Activated CD8-positive, alpha-beta memory T cell treated with anti-CD3 and anti-CD28 coated beads for 36 hours (primary cell): Measurements from ENCODE around the gene ITPR2. TPM values are rescaled to one million over a fixed set of nuclear protein-coding genes. Genes with fewer than 3 reads are reported as not detected.
"Not testable (repeated sequence)": the region's sequence is repeated elsewhere in the genome, so short reads cannot be mapped to it uniquely, and the experiment has no call there.

Experiments
- CTCF ChIA-PET: fragments of 350-600 bp; sonication (Branson Sonifier 250); formaldehyde crosslinking; loops from one replicate; lab custom pipeline; 2021; ENCODE audit warnings: antibody characterized with exemption; lab: Charles Lee
- POLR2A ChIA-PET: fragments of 350-600 bp; sonication (Branson Sonifier 250); formaldehyde crosslinking; loops from one replicate; lab custom pipeline; 2021; ENCODE audit warnings: antibody characterized with exemption; lab: Charles Lee
- total RNA-seq, 2 experiments: library from RNA; stranded (reverse); gene quantifications; one replicate each; pipeline ENCODE4 v1.2.3, GENCODE V29; 2021

The ITPR2 gene
- total RNA-seq, 2 experiments from 2014 or later = 27.0 to 28.6 TPM

DNA sequence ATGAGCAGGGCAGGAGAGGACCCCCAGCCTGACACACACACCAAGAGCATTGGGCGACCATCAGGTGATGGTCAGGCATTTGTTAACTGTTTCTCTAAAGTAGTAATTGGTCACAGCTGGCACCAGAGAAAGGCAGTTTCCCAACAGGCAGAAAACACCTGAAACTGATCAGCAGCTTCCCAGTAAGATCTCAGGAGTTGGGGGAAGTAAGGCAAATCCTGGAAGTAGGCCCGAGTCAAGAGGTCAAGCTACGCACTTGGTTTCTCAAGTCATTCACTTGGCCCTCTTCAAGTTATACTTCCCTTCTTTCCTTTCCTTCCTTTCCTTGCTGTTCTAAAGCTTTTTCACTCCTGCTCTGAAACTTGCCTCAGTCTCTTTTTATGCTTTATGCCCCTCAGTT, 501.9 kb downstream of the ITPR2 start:
- ChIA-PET CTCF (interaction anchor here (1.5 kb wide), 1 partner anchor 12 kb away, joined by 3 read pairs; no protein-coding TSS in a partner anchor), POLR2A (no interaction called here)

- ChIA-PET POLR2A (no interaction called here), CTCF (no interaction called here)
Observed at GRCh38 chr12:26327975-26328644, 504.9 kb downstream of the ITPR2 start.

GRCh38 chr12:26323673-26324072, 509.3 kb downstream of the ITPR2 start:
- ChIA-PET POLR2A (no interaction called here), CTCF (no interaction called here)

GRCh38 chr12:26319511-26319910, 513.5 kb downstream of the ITPR2 start:
- CTCF ChIA-PET = interaction anchor here (1.5 kb wide), 1 partner anchor 11 kb away, joined by 3 read pairs; no protein-coding TSS in a partner anchor
- POLR2A ChIA-PET = no interaction called here

DNA sequence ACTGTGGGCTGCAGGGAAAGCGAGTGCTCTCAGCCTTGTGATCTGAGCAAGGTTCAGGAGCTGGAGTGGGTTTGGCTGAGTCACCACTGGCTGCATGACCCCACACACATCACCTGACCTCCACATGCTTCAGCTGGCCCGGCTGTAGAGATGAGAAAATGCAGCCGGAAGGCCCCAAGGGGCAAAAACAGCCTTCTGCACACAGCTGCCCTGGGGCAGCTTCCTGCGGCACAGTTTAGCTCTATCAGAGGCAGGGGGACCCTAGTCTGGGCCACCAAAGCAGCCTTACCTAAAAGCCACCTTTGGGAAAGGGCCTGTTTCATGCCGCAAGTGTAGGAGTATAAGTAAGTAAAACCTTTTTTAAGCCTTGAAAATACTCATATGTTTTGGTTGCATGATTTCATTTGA, 514.3 kb downstream of the ITPR2 start:
- CTCF ChIA-PET = interaction anchor here (1.4 to 1.5 kb wide), 2 partner anchors 8 to 12 kb away, joined by 3 read pairs; no protein-coding TSS in a partner anchor

DNA sequence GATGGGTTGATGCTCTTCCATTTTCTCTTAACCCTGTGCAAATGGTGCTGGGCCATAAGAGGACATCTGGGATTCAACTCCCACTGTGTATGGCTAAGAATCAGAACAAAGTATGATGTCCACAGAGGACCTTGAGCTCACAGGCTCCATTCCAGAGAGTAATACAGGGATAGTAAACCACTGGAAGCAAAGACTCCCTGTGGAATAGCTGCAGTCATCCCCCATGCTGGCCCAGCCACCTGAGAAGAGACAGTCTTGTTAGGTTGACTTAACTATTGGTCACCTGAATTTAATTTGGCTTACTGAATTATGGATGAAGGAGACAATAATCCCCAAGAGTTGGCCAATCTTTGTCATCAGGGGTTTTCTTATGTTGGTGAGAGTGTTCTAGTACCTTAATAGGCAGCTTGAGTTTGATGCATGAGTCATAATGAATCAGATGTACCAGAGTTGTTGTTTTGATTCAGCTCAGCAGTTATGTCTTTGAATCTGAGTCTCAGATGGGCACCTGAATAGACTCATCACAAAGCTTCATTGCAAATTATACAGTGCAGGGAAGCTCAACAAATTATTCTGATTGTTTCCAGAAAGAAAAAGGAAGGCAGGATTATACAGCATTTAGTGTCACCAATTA, 514.9 kb downstream of the ITPR2 start:
- ChIA-PET CTCF (interaction anchor here (1.4 to 1.5 kb wide), 2 partner anchors 9 to 13 kb away, joined by 3 read pairs; no protein-coding TSS in a partner anchor), POLR2A (interaction anchor here (0.7 kb wide), 1 partner anchor 19 kb away, joined by 3 read pairs; no protein-coding TSS in a partner anchor)

More for the DNA sequence above, 514.3 kb downstream of the ITPR2 start:
- POLR2A ChIA-PET = no interaction called here

GRCh38 chr12:26314103-26314502, 518.9 kb downstream of the ITPR2 start:
- POLR2A ChIA-PET, CTCF ChIA-PET: not testable (repeated sequence)

GRCh38 chr12:26310489-26310888, 522.5 kb downstream of the ITPR2 start:
- CTCF ChIA-PET, POLR2A ChIA-PET: not testable (repeated sequence)

GRCh38 chr12:26309634-26310033, 523.4 kb downstream of the ITPR2 start:
- ChIA-PET POLR2A (no interaction called here), CTCF (no interaction called here)

GRCh38 chr12:26304273-26304672, 528.7 kb downstream of the ITPR2 start:
- POLR2A ChIA-PET = no interaction called here
- CTCF ChIA-PET = no interaction called here

- POLR2A ChIA-PET = no interaction called here
- CTCF ChIA-PET = no interaction called here
Observed at GRCh38 chr12:26303418-26303817, 529.6 kb downstream of the ITPR2 start.

DNA sequence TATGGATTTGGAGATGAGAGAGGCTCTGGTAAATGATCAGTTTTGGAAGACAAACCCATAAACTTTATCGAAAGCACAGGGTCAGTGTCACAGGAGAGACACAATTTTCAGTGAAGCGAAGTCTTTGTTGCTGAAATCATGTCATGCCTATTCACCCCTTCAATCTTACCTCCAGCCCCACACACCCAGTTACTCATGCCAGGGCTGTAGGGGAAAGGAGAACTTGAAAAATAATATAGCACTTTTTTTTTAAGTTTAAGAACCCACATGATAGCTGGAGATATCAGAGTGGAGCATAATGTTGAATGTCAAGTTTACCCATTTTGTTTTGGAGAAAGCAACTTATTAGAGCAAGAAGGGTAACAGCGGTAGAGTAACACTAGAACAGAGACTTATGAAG, 530.2 kb downstream of the ITPR2 start:
- ChIA-PET POLR2A (no interaction called here), CTCF (no interaction called here)

DNA sequence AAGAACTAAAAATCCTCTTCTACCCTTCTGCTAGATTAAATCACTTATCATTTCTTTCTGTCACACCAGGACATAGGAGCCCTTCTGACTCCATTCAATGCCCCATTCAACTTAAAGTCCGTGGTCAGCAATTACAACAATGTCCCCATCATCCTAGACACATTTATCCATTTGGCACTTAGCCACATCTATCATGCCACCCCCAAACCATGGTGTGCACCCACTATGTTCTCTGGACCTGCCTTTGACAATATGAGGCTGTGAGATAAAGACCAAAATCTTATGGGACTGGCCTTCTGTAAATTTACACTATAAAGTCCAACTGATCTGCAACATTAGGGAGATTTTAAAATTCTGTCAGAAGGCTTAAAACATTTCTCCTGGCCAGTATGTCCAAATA, 533.2 kb downstream of the ITPR2 start:
- POLR2A ChIA-PET = no interaction called here
- CTCF ChIA-PET = no interaction called here

DNA sequence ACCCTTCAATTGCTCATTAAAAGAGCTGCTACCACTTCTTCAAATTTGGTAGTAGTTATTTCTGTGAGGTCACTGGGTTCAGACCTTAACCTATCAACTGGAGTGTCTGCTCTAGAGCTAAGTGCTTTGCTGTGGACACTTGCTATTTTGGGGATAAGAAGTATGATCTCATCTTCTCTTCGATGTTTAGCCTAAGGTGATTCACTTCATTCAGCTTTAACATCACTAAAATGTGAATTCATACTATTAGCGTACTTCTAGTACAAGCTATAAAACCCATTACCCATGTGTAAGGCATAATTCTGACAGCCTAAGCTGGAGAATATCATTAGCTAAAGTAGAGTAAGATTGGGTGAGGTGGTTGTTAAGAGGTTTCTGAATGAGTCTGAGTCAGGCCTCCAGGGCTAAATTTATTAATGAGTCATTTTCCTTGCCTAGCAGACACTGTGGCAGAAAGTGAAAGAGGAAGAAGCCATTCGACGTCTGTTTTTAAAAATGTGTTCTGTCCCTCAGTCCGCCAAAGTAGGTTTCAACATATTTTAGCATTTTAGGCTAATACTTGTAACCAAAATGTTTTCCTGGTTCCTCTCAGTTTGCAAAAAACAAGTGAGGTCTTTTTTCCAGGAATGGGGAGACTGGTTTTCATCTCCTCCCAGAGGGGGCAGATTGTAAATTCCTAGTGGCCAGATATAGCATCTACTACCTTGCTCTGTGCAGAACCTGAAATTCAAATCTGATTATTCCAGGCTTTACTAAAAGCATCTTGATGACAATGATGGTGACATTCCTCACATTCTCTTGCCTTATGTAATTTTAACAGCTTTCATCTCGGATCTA, 534.0 kb downstream of the ITPR2 start:
- POLR2A ChIA-PET = interaction anchor here (1.1 kb wide), 1 partner anchor 19 kb away, joined by 3 read pairs; no protein-coding TSS in a partner anchor
- CTCF ChIA-PET = no interaction called here

GRCh38 chr12:26297396-26298070, 535.5 kb downstream of the ITPR2 start:
- ChIA-PET POLR2A (no interaction called here), CTCF (no interaction called here)

- CTCF ChIA-PET = no interaction called here
- POLR2A ChIA-PET = no interaction called here
Observed at GRCh38 chr12:26295001-26295400, 538.0 kb downstream of the ITPR2 start.

- CTCF ChIA-PET = no interaction called here
Observed at GRCh38 chr12:26293612-26294011, 539.4 kb downstream of the ITPR2 start.

GRCh38 chr12:26292596-26292995, 540.4 kb downstream of the ITPR2 start:
- ChIA-PET POLR2A (no interaction called here), CTCF (no interaction called here)

More at GRCh38 chr12:26293612-26294011, 539.4 kb downstream of the ITPR2 start:
- POLR2A ChIA-PET = no interaction called here

DNA sequence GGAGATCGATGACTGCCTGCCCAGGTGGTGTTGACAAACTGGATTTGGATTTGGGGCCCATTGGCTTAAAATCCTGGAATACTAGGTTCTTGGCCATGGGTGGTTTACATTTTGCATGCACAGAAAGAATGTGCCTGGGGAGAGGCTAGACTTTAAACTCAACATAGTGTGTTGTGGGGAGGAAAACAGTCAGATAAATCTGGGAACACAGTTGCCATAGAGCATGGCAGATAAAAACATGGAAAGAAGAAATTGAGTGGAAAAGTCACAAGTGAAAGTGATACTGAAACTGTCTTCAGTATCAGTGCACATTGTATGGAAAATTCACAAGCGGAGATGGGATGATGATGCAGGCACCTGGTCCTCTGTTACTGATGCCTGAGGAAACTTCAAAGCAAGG, 542.4 kb downstream of the ITPR2 start:
- CTCF ChIA-PET = no interaction called here

More for the DNA sequence above, 542.4 kb downstream of the ITPR2 start:
- POLR2A ChIA-PET = no interaction called here
